MG63 (cell line): ENCODE measurements around the gene TPPP. TPM values are rescaled to one million over a fixed set of nuclear protein-coding genes. Genes with fewer than 3 reads are reported as not detected.
A peak's percentile ranks its signal among the peaks of the same experiment; 100 is the strongest.
"Not testable (repeated sequence)": the region's sequence is repeated elsewhere in the genome, so short reads cannot be mapped to it uniquely, and the experiment has no call there.

Experiments
- DNase-seq: peaks from one replicate; pipeline ENCODE4 v3.0.0-alpha.2; 2020
- H3K27me3 ChIP-seq: fragments of 250-450 bp; sonication (Bioruptor Pico); 2 replicates; pipeline ENCODE4 v1.5.1; 2020; ENCODE audit warnings: mild to moderate bottlenecking, moderate library complexity
- H3K36me3 ChIP-seq: fragments of 250-450 bp; sonication (Bioruptor Pico); 2 replicates; pipeline ENCODE4 v1.5.1; 2020; ENCODE audit warnings: mild to moderate bottlenecking, moderate library complexity
- H3K4me3 ChIP-seq: fragments of 250-450 bp; sonication (Bioruptor Pico); 2 replicates; pipeline ENCODE4 v1.5.1; 2020; ENCODE audit warnings: mild to moderate bottlenecking, moderate library complexity
- H3K9me3 ChIP-seq: fragments of 250-450 bp; sonication (Bioruptor Pico); 2 replicates; pipeline ENCODE4 v1.5.1; 2020; ENCODE audit warnings: mild to moderate bottlenecking, moderate library complexity
- total RNA-seq: library from RNA; depleted of rRNA; stranded (reverse); fragments of >200 nt; shearing (Covaris generic); gene quantifications from 2 replicates; pipeline ENCODE4 v1.2.3, GENCODE V29; 2014; ENCODE audit warnings: low replicate concordance; rRNA removed

The TPPP gene
- total RNA-seq: not detected in 2 replicates

DNA sequence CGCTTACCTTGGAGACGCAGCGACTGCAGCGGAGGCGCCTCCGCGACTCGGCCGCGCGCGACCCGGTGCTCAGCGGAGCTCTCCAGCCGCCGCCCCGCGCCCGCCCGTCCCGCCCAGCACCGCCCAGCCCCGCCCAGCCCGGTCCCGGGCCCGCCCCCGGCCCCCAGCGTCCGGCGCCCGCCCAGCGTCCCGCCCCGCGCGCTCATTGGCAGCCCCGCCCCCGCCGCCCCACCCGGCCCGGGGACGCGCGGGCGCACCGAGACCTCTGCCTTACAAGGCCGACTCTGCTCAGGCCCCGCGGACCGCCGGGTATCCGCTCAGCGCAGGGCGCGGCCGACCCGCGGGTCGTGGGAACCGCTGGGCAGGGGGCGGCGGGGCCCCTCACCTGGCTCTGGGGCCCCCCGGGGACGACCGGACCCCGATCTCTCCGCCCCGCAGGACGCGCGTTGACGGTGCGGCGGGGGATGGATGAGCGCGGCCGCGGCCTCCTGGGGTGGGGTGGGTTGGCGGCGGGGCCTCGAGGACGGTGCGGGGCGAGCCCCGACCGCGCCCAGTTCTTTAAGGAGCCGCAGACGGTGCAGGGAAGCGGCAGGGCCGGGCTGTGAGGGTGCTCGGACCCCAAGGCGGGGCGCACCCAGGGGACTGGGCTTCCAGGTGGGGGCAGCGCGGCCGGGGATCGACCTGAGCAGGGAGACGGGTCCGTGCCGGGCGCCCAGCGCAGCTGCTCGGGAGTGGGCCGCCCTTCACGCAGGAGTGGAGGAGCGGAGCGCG is at the start of gene TPPP:
Gene TPPP, minus strand, starts transcription at position 82 of the 771 bp plus-strand sequence. CDS start 15,292 bp downstream, outside the sequence.
- H3K36me3 ChIP-seq, H3K9me3 ChIP-seq: not testable (repeated sequence)
- peak; percentile 83 for DNase-seq
- peaks cover 18% of the 10 kb centered on the region for H3K27me3 ChIP-seq
- peak within 1 kb of the TSS; percentile 37; the same call in 1 of the 2 replicates for H3K4me3 ChIP-seq

DNA sequence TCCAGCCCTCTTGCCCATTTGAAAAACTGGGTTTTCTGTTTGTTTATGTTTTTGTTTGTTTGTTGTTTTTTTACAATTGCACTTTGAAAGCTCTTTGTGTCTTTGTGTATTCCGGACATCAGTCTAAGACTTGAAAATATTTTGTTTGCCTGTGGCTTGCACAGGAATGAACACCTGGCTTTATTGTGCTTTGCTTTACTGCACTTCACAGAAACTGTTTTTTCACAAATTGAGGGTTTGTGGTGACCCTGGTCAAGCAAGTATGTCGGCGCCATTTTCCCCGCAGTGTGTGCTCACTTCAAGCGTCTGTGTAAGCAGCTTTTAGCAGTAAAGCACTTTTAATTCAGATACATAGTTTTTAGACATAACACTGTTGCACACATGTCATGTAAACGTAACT is 49.1 kb upstream of the TPPP start:
- not testable (repeated sequence) for H3K4me3 ChIP-seq, H3K9me3 ChIP-seq, H3K36me3 ChIP-seq, DNase-seq, H3K27me3 ChIP-seq

DNA sequence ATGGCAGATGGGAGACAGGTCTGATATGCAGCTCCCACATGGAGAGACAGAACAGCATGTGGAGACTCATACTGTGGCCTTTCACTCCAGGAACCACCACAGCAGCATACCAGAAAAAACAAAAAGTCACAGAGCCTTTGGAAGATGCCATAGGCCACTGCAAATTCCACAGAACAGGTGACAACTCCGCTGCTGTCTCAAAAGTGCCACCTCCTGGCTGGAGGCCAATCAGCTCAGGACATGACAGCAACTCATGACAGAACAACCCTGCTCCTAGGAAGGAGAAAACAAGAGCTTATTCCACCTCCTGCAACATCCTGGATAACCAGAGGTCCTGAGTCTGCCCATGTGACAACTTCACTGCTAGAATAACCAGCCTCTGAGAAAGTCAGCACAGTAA is 41.0 kb upstream of the TPPP start:
- H3K36me3 ChIP-seq, H3K4me3 ChIP-seq: not testable (repeated sequence)
- H3K27me3 ChIP-seq: peaks cover 36% of the 10 kb centered on the region

GRCh38 chr5:732754-733454 is 39.8 kb upstream of the TPPP start:
- H3K9me3 ChIP-seq, H3K36me3 ChIP-seq, DNase-seq, H3K4me3 ChIP-seq: not testable (repeated sequence)
- peaks cover 38% of the 10 kb centered on the region for H3K27me3 ChIP-seq

More for the DNA sequence above, 41.0 kb upstream of the TPPP start:
- not testable (repeated sequence) for H3K9me3 ChIP-seq, DNase-seq

DNA sequence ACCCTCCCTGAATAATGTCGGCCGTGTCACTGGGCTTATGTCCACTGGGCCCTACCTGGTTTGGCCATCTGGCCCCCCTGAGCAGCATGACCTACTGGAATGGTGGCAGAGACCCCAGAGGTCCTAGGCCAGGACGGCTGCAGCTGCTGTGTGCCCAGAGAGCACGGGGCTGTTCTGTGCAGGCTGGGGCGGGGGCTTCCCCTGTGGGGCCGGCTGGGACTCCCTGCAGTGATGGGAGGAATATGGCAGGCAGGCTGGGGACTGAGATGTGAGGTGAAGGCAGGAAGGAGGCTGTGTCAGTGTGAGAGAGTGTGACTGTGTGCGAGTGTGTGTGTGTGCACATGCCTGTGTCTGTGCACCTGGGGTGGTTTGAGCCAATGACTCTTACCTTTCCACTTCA is 36.1 kb upstream of the TPPP start:
- H3K36me3 ChIP-seq, DNase-seq: not testable (repeated sequence)

GRCh38 chr5:727087-727486 is 33.9 kb upstream of the TPPP start:
- H3K36me3 ChIP-seq, H3K4me3 ChIP-seq, H3K9me3 ChIP-seq: not testable (repeated sequence)
- H3K27me3 ChIP-seq: peaks cover 21% of the 10 kb centered on the region
- peak; percentile 38 for DNase-seq

More for the DNA sequence above, 36.1 kb upstream of the TPPP start:
- H3K4me3 ChIP-seq, H3K9me3 ChIP-seq: not testable (repeated sequence)
- H3K27me3 ChIP-seq: peaks cover 37% of the 10 kb centered on the region

DNA sequence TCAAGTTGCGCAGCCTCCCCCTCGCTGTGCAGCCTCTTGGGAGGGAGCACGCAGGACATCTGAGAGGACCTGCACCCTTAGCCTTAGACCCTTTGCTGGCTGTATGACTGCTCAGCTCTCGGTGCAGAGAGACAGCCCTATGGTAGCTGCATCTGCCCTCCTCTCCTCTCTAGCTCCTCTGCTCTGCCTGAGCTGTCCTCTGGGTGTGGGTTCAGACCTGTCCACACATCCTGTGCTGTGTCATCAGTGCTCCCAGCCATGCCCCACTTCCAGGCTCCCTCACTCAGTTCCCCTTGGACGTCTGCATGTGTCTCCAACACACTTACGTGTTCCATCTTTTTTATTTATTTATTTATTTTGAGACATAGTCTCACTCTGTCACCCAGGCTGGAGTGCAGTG is 30.7 kb upstream of the TPPP start:
- Histone ChIP-seq H3K27me3 (peaks cover 23% of the 10 kb centered on the region), H3K9me3 (peaks cover 10% of the 10 kb centered on the region)
- not testable (repeated sequence) for H3K4me3 ChIP-seq, H3K36me3 ChIP-seq, DNase-seq

DNA sequence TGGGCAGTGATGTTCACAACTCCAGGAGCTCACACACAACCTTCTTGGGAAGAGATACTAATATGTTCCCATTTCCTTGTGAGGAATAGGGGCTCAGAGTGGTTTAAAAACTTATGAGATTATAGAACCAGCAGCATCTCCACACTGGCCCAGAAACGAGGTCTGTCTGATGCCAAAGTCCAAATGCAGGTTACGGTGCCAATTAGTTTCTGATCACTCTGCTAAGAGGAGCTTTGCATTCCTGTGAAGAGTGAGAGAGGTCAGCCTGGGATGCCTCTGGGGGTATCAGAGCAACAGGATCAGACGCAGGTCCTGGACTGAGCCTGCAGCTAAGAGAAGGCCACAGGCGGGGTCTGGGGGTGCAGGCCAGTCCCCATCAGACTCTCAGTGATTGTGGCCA is 30.2 kb upstream of the TPPP start:
- not testable (repeated sequence) for H3K4me3 ChIP-seq, DNase-seq, H3K36me3 ChIP-seq
- H3K9me3 ChIP-seq: peaks cover 12% of the 10 kb centered on the region
- peaks cover 21% of the 10 kb centered on the region for H3K27me3 ChIP-seq

DNA sequence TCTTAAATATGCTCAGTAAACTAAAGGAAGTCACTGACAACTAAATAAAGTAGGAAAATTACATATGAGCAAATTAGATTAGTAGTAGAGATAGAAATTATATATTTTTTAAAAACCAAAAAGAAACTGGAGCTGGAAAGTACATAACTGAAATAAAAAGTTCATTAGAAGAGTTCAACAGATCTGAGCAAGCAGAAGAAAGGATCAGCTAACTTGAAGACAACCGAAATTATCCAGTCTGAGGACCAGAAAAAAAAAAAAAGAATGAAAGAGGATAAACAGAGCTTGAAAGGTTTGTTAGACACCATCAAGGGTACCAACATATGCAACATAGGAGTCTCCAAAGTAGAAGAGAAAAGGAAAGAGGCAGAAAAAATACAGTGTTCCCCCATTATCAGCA is 26.2 kb upstream of the TPPP start:
- H3K4me3 ChIP-seq, H3K36me3 ChIP-seq, DNase-seq: not testable (repeated sequence)
- H3K9me3 ChIP-seq: peaks cover 18% of the 10 kb centered on the region
- peaks cover 33% of the 10 kb centered on the region for H3K27me3 ChIP-seq

- Histone ChIP-seq H3K36me3 (no peaks in the 10 kb centered on the region), H3K9me3 (peaks cover 18% of the 10 kb centered on the region), H3K4me3 (no peak overlapping the region), H3K27me3 (peaks cover 33% of the 10 kb centered on the region)
- DNase-seq: no peak
Observed at GRCh38 chr5:717143-717542, 24.0 kb upstream of the TPPP start.

- H3K4me3 ChIP-seq, DNase-seq, H3K36me3 ChIP-seq: not testable (repeated sequence)
- Histone ChIP-seq H3K9me3 (peaks cover 18% of the 10 kb centered on the region), H3K27me3 (peaks cover 29% of the 10 kb centered on the region)
Observed at GRCh38 chr5:716740-717139, 23.6 kb upstream of the TPPP start.

- Histone ChIP-seq H3K27me3 (peaks cover 24% of the 10 kb centered on the region), H3K9me3 (peaks cover 18% of the 10 kb centered on the region)
- H3K36me3 ChIP-seq, H3K4me3 ChIP-seq, DNase-seq: not testable (repeated sequence)
Observed at GRCh38 chr5:715636-716035, 22.5 kb upstream of the TPPP start.

- H3K4me3 ChIP-seq, DNase-seq, H3K36me3 ChIP-seq: not testable (repeated sequence)
- Histone ChIP-seq H3K9me3 (peaks cover 14% of the 10 kb centered on the region), H3K27me3 (peaks cover 22% of the 10 kb centered on the region)
Observed at GRCh38 chr5:714215-715118, 21.3 kb upstream of the TPPP start.

DNA sequence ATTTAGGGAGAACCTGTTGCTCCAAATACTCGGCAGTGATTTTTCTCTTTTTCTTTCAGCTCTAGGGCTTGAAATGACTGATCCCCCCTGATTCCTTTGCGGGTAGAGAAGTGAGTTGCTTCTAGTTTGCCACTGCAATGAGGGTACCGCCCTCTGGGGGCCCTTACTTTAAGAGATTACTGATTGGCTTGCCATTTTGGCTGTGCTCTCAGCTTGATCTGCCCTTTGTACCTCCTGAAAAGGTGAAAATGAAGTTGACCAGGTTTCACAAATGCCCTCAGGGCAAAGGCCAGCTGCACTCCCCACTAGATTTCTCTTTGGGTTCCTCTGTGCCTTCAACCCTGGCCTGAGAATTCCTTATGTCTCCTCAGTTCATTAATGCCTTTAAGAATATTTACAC is 20.5 kb upstream of the TPPP start:
- not testable (repeated sequence) for H3K4me3 ChIP-seq, H3K36me3 ChIP-seq, DNase-seq
- Histone ChIP-seq H3K27me3 (peaks cover 22% of the 10 kb centered on the region), H3K9me3 (peaks cover 11% of the 10 kb centered on the region)

- H3K9me3 ChIP-seq, H3K36me3 ChIP-seq, DNase-seq, H3K4me3 ChIP-seq: not testable (repeated sequence)
- H3K27me3 ChIP-seq: peaks cover 32% of the 10 kb centered on the region
Observed at GRCh38 chr5:708848-709517, 15.8 kb upstream of the TPPP start.

DNA sequence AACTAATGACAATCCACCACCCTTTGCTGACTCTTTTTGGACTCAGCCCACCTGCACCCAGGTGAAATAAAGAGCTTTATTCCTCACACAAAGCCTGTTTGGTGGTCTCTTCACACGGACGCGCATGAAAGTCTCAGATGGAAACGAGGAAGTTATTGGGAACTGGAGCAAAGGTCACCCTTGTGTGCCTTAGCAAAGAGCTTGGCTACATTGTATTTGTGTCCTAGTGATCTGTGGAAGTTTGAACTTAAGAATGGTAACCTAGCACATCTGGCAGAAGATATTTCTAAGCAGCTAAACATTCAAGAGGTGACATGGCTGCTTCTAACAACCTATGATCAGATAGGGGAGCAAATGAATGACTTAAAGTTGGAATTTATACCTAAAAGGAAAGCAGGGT is 15.2 kb upstream of the TPPP start:
- H3K4me3 ChIP-seq, H3K9me3 ChIP-seq, DNase-seq, H3K36me3 ChIP-seq: not testable (repeated sequence)
- peaks cover 36% of the 10 kb centered on the region for H3K27me3 ChIP-seq
